ENCODE results near the gene SLTM.
A peak's percentile ranks its signal among the peaks of the same experiment; 100 is the strongest.
"Not testable (repeated sequence)": the region's sequence is repeated elsewhere in the genome, so short reads cannot be mapped to it uniquely, and the experiment has no call there.

SLTM gene

GRCh38 chr15:58933281-58934113 is at the start of gene SLTM:
Gene SLTM (minus strand): TSS chr15:58933679. CDS start chr15:58933565, 114 bp downstream.
- peak; percentile 95 for DNase-seq (ENCODE audit: low spot score)

- DNase-seq (ENCODE audit: low spot score): no peak
Observed at GRCh38 chr15:58983261-58983660, 49.8 kb upstream of the SLTM start.

GRCh38 chr15:58981808-58982475 is 48.5 kb upstream of the SLTM start:
- no peak for DNase-seq (ENCODE audit: low spot score)

- DNase-seq (ENCODE audit: low spot score): peak; percentile 41
Observed at GRCh38 chr15:58980351-58980939, 47.0 kb upstream of the SLTM start.

- DNase-seq (ENCODE audit: low spot score): no peak
Observed at GRCh38 chr15:58977887-58978286, 44.4 kb upstream of the SLTM start.

- DNase-seq (ENCODE audit: low spot score): no peak
Observed at GRCh38 chr15:58967479-58967878, 34.0 kb upstream of the SLTM start.

- no peak for DNase-seq (ENCODE audit: low spot score)
Observed at GRCh38 chr15:58966698-58967097, 33.2 kb upstream of the SLTM start.

GRCh38 chr15:58962662-58963565 is 29.4 kb upstream of the SLTM start:
- no peak for DNase-seq (ENCODE audit: low spot score)

- DNase-seq (ENCODE audit: low spot score): no peak
Observed at GRCh38 chr15:58962136-58962535, 28.7 kb upstream of the SLTM start.

GRCh38 chr15:58958811-58959210 is 25.3 kb upstream of the SLTM start:
- DNase-seq (ENCODE audit: low spot score): no peak

GRCh38 chr15:58957101-58957973 is 23.9 kb upstream of the SLTM start:
- DNase-seq (ENCODE audit: low spot score): peak; percentile 70

- DNase-seq (ENCODE audit: low spot score): no peak
Observed at GRCh38 chr15:58952751-58953150, 19.3 kb upstream of the SLTM start.

- DNase-seq (ENCODE audit: low spot score): no peak
Observed at GRCh38 chr15:58951388-58952007, 18.0 kb upstream of the SLTM start.

GRCh38 chr15:58947179-58947578 is 13.7 kb upstream of the SLTM start:
- no peak for DNase-seq (ENCODE audit: low spot score)

- not testable (repeated sequence) for DNase-seq (ENCODE audit: low spot score)
Observed at GRCh38 chr15:58934974-58935373, 1.5 kb upstream of the SLTM start.

- no peak for DNase-seq (ENCODE audit: low spot score)
Observed at GRCh38 chr15:58934521-58934920, 1.0 kb upstream of the SLTM start.

GRCh38 chr15:58934114-58934447 is 602 bp upstream of the SLTM start:
- DNase-seq (ENCODE audit: low spot score): no peak

GRCh38 chr15:58932710-58933280 is 684 bp downstream of the SLTM start:
- DNase-seq (ENCODE audit: low spot score): peak; percentile 51

GRCh38 chr15:58931987-58932588 is 1.4 kb downstream of the SLTM start:
- peak; percentile 16 for DNase-seq (ENCODE audit: low spot score)

- DNase-seq (ENCODE audit: low spot score): no peak
Observed at GRCh38 chr15:58929891-58930416, 3.5 kb downstream of the SLTM start.

Data from Ammon's horn (tissue), 1 donor.